LNCaP clone FGC (cell line): ENCODE measurements around the gene GRK4.

Source experiments
- DNase-seq: peaks from one replicate; pipeline ENCODE4 v3.0.0-alpha.2; 2011; ENCODE audit warnings: low read depth
- H3K4me3 ChIP-seq: 2 replicates; pipeline ENCODE4 v1.5.1; 2011; ENCODE audit warnings: mild to moderate bottlenecking, low read depth, low read length, control low read depth
- TF ChIP-seq, protein P1 (sequence below): IDR thresholded peaks from 2 replicates; pipeline ENCODE4 v1.5.1; 2012; ENCODE audit warnings: mild to moderate bottlenecking; ENCODE audit not compliant: control insufficient read depth, insufficient read depth; ENCODE audit errors: extremely low read depth

Gene GRK4

GRCh38 chr4:2932951-2933565, 30.3 kb upstream of the GRK4 start:
- TF ChIP-seq, protein P1, sequence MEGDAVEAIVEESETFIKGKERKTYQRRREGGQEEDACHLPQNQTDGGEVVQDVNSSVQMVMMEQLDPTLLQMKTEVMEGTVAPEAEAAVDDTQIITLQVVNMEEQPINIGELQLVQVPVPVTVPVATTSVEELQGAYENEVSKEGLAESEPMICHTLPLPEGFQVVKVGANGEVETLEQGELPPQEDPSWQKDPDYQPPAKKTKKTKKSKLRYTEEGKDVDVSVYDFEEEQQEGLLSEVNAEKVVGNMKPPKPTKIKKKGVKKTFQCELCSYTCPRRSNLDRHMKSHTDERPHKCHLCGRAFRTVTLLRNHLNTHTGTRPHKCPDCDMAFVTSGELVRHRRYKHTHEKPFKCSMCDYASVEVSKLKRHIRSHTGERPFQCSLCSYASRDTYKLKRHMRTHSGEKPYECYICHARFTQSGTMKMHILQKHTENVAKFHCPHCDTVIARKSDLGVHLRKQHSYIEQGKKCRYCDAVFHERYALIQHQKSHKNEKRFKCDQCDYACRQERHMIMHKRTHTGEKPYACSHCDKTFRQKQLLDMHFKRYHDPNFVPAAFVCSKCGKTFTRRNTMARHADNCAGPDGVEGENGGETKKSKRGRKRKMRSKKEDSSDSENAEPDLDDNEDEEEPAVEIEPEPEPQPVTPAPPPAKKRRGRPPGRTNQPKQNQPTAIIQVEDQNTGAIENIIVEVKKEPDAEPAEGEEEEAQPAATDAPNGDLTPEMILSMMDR = no peak
- no peak for DNase-seq
- peak overlapping the region; percentile 56; the same call in 1 of the 2 replicates for H3K4me3 ChIP-seq

GRCh38 chr4:2933566-2934076, 29.8 kb upstream of the GRK4 start:
- H3K4me3 ChIP-seq = peak overlapping the region; percentile 56
- TF ChIP-seq, protein P1 = no peak
- no peak for DNase-seq

GRCh38 chr4:2934077-2934812, 29.1 kb upstream of the GRK4 start:
- DNase-seq = no peak
- peak overlapping the region; percentile 84 for H3K4me3 ChIP-seq
- TF ChIP-seq, protein P1 = no peak

DNA sequence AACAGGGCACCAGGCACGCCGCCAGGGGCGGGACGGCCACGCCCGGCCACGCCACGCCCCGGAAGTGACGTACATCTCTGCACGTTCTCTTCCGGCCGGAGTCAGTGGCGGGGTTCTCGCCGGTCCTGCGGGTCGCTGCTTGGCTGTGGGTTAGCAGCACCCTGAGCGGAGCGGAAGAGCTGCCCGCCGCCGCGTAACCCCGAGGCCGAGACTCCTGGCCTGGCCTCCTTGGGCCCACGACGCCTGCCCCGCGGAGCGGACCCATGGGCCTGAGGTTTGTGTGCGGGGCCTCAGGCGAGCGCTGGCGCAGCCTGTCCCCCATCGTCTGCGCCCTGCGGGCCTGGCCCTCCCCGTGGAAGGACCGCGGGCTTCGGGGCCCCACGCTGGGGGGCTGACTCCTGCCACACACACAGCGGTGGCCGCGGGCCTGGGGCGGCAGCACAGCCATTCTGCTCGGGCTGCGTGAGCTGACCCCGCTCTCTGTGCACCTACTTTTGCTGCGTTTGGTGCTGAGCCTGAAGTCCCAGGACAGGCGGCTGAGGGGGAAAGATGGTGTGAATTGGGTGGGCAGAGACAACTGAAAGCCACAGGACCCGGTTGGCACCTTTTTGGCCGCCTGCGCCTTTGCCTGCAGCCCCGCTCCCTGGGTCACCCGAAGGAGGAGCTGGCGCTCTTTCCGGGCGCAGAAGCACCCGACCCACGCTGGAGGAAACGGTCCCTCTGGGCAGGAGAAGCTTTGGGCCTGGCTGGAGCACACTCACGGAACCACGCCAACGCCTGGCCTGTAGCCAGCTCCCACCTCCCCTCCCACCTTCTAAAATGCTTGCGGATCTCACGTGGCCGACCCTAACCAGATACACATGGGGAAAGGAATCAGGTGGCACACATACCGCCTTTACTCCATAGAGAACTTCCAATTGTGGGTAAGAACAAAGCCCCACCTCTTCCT, 28.3 kb upstream of the GRK4 start:
- TF ChIP-seq, protein P1 = 0 out of 2 replicates have a peak, but pooled peaks have one; percentile 7
- peak; percentile 54 for DNase-seq
- peak overlapping the region; percentile 84 for H3K4me3 ChIP-seq

- no peak for DNase-seq
- TF ChIP-seq, protein P1 = no peak
- H3K4me3 ChIP-seq = peak overlapping the region; percentile 84
These were observed 27.3 kb upstream of the GRK4 start for GRCh38 chr4:2935762-2936743.

- DNase-seq = no peak
- H3K4me3 ChIP-seq = no peak overlapping the region
- TF ChIP-seq, protein P1 = no peak
These were observed 26.6 kb upstream of the GRK4 start for GRCh38 chr4:2936773-2937145.
